GM21717 (cell line): ENCODE measurements around the gene TAB2.
"Not testable (repeated sequence)": the region's sequence is repeated elsewhere in the genome, so short reads cannot be mapped to it uniquely, and the experiment has no call there.

ENCODE experiments used
- ATAC-seq: cut with Tn5 transposase; IDR thresholded peaks from one replicate; pipeline ENCODE4 v1.9.1; 2021; ENCODE audit warnings: mild to moderate bottlenecking, moderate library complexity; ENCODE audit not compliant: unreplicated experiment

Gene TAB2

GRCh38 chr6:149456311-149457021 lies 139.0 kb downstream of the TAB2 start:
- ATAC-seq: no peak

- ATAC-seq: no peak
These were observed 139.9 kb downstream of the TAB2 start for GRCh38 chr6:149457316-149457884.

GRCh38 chr6:149458196-149458595 lies 140.7 kb downstream of the TAB2 start:
- no peak for ATAC-seq

- ATAC-seq: no peak
These were observed 141.3 kb downstream of the TAB2 start for GRCh38 chr6:149458806-149459205.

- ATAC-seq: no peak
These were observed 142.2 kb downstream of the TAB2 start for GRCh38 chr6:149459761-149460160.

- ATAC-seq: not testable (repeated sequence)
These were observed 142.7 kb downstream of the TAB2 start for GRCh38 chr6:149460249-149460648.
